Right kidney (tissue), 1 donor: ENCODE results near the gene LMO1.

Experiments
- DNase-seq: peaks from one replicate; pipeline ENCODE4 v3.0.0-alpha.2; 2016

LMO1 gene

DNA sequence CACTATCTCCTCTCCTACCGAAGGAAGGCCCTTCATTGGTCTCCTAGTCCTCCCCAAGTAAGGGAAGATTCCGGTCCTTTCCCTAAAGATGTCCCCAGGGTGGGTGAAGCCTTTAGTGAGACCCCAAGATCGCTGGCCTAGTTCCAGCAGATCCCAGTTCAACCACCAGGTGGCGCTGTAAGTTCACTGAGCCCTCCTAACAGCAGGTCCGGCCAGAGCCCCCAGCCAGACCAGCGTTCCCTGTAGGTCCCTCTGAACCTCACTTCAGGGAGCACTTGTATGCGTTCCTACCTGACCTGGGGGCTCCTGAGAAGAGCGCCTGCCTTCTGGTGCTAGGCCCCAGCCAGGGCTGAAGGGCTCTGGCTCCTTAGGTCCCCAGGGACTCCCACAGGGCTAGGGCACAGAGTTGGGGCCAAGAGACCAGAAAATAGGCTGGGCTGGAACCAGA is 38.1 kb downstream of the LMO1 start:
- DNase-seq, result peak; percentile 67

DNA sequence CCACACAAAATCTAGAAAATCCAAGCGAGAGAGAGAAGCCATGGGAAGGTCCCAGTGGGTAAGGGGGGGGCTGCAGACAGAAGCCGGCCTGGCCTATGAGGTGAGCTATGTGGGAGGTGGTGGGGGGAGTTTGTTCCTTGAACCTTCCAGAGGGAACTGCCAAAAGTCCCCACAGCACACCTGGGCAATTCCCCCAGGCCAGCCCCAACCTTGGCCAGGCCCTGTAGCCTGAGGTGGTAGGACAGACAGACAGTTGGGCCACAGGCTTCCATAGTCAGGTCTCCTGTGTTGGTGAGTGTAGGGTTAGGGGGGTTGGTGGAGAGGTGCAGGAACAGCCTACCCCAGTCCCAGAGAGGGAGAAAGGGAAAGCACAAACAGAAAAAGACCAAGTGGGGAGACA is 39.0 kb downstream of the LMO1 start:
- DNase-seq, result no peak

DNA sequence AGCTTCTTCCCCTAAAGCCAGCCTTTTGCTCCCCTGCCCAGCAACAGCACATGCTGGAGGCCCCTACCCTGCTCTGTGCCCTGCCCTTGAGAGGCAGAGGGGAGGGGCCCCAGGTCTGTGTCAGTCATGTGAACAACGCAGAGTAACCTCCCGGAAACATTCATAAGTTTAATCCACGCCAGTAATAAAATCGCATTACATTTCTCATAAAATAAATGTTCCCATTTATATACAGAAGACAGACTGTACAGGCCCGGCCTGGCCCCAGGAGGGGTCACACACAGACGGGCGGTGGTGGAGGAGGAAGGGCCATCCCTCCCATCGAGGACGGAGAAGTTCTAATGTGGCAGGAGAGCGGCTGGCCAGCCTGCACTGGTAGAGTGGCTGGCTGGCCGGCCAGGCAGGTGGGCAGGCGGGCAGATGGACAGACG is 39.5 kb downstream of the LMO1 start:
- no peak for DNase-seq

DNA sequence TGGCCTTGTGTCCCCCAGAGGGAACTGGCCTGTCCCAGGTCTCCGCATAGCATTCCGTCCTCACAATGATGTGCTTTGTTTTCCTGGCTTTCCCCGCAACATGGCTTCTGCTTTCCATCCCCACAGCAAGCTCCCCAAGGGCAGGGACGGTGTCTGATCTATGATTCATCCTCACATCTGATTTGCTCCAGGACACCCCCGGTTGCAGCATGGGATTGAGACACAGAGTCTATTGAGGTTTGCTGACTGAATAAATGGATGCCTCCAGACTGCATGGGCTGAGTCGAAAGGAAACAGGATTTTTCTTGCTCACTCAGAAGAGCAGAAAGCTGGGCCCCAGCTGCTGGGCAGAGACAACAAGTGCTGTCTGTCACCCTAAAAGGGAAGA is 40.2 kb downstream of the LMO1 start:
- DNase-seq, result no peak

DNA sequence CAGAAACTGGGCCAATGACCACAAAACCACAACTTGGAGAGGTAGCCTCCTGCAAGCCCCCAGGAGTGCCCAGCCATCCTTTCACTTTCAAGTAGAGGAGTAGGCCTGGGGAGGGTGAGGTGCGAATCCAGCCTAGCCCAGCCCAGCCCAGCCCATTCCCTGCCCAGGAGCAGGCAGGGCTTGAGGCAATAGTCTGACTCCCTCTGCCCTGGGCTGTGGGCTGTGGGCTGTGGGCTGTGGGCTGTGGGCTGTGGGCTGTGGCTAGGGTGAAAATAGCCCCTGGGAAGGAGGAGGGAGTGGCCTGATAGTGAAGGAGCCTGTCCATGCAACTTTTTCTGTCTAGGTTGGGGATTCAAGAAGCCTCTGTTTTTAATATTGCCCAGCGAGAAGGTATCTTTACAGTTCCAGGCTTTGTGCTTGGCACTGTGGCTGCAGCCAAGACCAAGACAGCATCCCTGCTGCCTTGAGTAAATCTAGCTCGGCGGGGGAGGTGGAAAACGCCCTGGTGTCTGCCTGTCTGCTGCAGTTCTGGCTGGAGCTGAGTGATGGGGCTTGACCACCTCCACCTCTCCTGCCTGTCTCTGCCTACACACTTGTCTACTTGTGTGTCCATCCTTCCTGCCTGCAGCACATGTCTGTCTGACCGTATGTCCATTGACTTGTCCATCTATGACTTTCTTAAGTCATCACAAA is 40.7 kb downstream of the LMO1 start:
- no peak for DNase-seq

DNA sequence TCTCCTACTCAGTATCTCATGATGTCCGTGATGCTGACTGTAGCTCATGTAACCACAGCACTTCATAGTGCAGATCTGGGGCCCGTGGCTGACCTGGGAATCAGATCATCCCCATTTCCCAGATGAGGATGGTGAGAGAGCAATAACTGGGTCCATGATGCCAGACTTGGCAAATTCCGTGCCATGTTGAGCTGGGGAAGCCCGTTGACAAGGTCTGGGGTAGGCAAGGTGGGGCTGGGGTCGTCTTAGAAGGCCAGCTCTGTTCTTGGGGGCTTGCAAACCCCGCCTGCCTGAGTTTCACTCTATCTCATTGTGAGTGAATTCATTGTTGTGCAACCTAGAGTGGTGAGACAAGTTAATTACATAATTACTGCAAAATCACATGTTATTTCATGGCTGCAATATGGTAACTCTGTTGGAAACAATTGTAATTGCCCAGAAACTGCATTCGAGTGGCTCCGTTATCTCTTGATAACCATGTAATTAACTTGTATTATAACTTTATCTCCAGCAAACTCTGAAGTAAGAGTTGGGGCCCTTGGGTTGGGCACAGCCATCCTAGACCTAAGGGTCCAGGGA is 41.7 kb downstream of the LMO1 start:
- no peak for DNase-seq

DNA sequence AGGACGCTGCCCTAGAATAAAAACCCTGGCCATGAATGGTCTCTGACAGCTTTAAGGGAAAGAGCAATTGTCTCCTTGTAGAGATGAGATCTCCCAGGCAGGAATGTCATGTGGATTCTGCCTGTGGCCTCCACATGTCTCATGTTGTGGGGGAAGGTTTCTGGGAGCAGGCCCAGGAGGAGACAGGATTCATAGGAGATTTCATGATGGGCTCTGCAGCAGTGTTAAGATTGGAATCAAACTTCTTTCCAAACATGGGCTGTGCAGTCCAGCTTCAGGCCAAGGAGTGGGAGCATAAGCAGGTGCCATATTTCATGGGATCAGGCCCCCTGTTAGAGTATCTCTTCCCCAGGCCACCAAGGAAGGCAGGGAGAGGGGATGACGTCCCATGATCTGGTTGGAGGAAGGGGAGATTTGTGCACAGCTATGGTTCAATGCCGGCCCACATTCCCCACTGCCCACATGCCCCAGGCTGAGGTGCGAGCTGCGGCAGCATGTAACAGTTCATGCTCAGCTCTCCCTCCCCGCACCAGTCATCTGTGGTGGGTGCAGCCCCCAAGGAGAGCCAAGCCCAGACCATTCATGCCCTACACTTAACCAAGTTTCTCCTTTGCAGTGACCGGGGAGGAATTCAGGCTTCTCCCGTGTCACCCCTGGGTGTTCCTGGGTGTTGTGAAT is 42.5 kb downstream of the LMO1 start:
- no peak for DNase-seq

DNA sequence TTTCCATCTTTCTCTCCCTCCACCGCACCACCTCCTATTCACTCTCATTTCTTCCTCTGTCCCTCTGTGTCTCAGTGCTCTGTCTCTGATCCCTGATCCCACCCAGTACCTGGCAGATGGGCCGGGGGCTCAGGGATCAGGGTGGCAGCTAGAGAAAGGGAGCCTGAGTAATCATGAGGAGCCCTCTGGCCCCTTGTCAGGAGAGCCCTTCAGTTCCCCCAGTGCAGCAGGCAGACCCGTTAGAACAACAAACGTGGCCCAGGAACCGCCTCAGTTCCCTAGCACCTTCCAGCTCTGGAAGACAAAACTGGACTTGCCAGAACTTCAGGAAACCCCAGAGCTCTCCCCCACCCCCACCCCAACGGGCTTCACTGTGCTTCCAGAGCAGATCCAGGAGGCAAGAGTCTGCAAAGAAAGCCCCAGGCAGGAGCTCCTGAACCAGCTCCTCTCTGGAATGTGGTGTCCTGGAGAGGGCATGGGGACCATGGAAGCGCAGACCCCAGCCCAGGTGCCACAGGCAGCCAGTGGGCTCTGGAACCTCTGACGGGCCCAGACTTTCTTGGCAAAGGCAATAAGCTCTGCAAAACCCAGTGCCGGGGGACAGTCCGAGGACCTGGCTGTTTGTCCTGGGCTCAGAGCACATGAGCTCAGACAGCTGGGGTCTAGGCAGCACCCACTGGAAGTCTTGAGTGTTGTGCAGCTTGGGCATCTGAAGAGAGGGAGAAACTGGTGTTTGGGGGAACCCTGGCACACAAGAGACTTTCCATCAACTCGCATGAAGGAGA is 43.2 kb downstream of the LMO1 start:
- DNase-seq, result no peak

DNA sequence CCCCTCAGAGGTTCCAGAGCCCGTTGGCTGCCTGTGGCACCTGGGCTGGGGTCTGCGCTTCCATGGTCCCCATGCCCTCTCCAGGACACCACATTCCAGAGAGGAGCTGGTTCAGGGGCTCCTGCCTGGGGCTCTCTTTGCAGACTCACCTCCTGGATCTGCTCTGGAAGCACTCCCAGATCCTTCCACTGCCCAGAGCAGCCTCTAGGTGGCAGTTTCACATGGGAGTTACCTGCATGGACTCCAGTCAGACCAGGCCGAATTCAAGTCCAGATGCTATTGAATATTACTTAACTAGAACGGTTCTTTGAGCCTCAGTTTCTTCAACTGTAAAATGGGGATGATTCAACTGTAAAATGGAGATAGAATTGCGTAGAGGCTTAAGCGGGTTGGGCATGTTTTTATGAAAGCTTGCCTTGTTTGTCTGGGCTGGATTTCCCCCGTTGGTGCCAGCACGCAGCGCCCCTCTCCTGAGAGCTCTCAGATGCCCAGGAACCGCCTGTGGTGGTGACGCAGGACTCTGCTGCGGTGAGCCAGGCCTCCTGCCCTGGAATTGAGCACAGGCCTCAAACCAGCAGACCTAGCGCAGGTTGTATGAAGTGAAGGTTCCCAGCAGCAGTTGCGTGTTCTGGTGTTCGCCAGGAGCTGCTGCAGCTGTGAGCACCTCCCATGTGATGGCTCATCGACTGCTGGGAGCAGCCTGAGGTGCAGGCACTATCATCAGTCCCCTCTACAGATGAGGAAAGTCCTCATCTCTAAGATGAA is 44.2 kb downstream of the LMO1 start:
- no peak for DNase-seq

DNA sequence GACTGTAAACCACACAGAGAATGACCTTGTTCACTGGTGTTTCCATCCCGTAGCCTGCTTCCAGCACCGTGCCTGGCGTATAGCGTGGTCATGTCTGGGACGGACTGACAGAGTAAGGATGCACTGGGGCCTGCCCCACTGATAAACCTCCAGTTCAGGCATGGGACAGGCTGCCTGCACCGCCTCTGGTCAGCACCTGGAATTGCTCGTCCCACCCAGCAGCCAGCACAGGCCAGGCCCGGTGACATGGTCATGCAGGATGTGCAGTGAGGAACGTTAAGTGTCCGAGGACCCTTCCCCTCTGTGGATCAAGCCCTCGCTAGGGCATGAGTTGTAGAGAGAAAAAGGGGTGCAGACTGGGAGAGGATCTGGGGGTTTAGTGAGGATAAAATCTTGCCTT is 44.8 kb downstream of the LMO1 start:
- no peak for DNase-seq

DNA sequence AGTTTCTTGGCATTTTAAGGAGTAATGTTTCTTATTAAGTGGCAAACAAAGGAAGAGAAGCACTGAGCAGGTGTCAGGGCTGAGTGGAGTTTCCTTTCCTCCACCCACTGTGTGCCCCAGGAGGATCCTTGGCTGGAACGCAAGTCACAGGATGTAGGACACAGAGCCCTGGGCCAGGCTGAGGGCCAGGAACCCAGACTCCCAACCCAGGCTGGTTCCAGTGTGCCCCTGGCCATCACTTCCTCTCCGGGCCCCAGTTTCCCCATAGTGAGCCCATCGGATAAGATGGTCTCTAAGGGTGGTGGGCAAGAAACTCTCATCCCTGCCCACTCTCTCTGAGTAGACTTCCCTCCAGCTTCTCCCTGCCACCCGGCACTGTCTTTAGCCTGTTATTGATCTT is 45.3 kb downstream of the LMO1 start:
- no peak for DNase-seq

DNA sequence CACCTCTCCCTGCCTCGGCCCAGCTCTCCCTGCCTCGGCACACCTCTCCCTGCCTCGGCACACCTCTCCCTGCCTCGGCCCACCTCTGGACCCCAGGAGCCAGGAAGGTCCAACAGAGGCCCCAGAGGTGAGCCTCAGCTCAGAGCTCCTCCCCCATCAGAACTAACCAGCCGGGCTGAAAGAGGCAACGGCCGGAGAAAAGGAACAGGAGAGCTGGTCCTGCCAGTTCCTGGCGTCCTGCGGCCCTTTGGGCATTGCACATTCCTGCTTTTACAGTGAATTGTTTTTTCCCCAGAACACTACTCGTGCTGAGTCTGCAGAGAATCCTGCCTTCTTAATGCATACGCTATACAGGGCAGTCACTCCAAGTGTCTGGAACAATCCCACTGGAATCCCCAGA is 45.8 kb downstream of the LMO1 start:
- no peak for DNase-seq

DNA sequence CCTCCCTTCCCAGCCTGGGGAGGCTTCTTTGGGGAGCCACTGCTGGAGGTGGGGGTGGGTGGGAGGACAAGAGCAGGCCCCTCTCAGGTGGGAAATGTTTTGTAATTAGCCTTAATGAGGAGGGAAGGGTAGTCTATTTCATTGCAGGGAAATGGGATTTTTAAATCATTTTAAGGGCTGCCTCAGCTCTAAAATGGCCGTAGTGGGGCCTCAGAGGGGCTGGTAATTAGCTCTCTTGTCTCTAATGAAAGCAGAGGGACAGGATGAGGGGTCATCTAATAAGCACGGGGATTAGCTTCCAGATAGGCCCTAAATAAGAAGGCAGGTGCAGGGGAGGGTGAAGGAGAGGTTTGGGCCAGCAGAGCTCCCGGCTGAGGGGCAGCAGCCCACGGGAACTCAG is 46.5 kb downstream of the LMO1 start:
- no peak for DNase-seq

DNA sequence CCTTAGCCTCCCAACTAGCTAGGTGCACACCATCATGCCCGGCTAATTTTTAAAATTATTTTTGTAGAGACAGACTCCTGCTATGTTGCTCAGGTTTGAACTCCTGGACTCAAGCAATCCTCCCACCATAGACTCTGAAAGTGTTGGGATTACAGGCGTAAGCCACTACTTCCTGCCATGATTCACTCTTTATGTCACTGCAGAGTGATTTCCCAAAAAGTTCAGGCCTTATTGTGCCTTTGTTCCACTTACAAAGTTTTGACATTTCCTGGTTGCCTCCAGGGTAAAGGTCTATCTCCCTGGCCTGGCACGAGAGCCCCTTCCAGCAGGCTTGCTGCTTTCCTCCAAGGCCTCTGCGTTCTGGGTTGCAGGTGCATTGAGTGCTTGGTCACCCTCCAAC is 50.3 kb downstream of the LMO1 start:
- DNase-seq, result no peak

DNA sequence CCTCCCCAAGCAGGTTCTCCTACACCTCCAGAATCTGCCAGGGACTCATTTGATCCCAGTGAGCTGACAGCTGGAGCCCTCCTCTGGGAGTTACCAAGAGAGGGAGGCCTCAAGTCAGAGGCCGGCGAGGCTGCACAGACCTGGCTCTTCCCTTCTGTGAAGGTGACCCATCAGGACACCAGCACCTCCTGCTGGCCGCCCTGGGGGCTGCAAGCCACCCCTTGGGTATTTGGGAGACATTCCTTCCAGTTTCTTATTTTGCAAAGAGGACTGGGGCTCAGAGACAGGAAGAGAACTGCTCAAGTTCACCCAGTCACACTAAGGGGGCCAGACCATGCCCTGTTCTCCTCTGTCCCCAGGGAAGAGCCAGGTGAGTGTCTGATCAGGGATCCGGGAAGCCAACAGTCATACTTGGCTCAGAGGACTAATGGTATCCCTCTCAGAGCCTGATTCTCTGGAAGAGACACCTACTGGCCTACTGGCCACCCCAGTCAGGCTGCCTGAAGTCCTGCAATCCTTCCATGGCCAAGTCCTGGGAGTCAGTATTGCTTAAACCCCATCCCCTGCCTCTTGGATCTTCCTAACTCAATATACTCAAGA is 54.4 kb downstream of the LMO1 start:
- no peak for DNase-seq

DNA sequence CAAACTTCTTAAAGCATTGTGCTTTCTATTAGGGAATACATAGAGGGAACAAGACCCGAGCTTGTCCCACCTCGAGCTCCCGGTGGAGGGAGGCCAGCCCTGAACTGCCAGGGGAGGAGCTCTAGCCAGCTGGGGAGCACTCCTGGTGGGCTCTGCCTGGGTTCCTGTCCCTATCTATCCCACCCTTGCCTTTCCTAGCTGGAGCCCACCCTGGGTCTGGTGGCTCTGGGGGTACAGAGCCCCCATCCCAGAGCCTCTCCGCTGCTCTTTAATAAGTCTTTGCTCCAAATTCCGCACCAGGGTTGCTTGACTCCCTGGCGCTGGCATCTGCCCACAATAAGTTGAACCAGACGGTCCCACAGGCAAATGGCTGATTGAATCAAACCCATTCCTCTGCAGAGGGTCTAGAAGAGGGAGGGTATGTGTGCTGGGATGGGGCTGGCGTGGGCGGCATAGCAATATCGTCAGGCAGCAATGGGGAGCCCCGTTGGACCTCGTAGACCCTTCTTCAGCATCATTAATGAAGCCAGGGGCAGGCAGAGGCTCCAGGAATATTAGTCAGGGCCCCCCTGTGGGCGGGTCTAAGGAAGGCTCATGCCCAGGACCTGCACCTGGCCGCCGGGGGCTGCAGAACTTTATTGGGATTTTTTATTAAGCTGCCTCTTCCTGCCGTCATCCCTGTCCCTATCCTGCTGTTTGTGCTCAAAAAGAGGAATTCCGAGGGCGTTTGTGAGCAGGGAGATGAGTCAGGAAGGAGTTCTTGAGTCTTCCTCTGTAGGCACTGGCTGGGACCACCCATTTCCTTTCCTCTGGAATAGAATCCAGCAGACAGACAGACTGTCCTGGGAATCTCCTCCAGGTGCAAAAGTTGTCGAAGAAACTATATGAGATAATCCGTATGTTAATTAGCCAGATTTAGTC is 56.3 kb downstream of the LMO1 start:
- DNase-seq, result no peak

DNA sequence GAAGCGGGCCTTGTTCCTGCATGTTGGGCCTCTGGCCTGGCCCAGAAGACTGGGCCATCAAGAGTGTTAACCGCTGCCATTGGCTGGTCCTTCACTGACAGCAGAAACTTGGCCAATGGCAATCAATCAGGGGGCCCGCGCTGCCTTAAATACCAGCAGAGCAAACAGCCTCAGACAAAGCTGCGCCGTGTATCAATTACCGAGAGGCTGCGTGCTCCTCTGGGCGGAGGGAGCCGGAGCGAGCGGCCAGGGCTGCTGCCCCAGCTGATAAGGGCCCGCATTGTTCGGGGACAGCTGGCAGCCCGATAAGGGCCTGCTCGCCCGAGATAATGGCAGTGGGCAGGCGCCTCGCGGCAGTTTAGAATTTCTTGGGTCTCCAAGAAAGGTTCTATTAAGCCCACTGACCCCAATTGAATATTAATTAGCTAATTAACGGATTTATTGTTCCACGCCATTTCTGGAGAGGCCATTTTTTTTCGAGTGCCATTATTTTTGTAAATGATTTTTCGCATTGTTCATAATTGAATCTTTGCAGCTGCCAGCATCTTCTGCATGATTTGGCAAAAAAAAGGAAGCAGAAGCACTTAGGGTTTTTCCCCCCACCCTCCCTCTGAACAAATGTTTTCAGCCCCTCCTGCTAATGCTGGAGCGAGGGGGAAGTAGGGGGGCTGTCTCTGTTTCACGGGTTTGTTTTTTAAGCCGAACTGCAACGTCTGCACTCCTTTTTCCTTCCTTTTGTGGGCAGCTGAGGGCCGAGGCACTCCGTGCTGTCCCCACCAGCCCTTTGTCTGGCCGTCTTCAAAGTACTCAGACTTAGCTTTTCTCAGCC is 57.2 kb downstream of the LMO1 start:
- peak; percentile 33 for DNase-seq

DNA sequence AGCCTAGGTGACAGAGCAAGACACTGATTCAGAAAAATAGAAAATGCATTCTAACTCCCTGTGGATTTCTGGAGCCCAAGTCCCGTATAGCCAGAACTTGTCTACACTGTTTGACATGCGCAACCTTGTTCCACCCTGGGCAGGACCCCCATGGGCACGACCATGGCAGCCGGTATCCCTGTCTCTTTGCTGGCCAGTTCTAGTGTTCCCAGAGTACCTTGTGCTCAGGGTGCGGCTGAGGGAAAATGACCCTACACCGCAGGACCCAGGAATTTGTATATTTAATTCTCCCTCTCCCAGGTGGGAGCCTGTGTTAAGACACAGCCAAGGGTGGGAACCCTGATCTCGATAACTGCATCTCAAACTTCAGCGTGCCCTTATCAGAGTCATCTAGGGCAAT is 58.1 kb downstream of the LMO1 start:
- no peak for DNase-seq

DNA sequence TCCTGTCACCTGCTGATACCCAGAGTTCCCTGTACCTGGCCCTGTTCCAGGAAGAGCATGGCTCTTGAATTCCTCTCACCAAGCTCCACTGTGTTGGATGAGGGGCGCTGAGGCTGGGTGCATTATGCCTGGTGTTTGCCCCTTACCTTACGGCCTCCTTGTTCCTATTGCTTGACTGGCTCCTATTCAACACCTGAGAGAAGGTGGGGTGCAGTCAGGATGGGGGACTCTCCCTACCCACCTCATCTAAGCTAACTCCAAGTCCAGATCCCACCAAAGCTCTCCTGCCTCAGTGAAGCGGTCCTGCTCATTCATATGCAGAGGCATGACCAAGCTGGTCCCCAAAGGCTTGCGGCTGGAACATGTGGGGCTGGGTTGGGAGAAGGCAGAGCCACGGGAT is 59.1 kb downstream of the LMO1 start:
- no peak for DNase-seq

DNA sequence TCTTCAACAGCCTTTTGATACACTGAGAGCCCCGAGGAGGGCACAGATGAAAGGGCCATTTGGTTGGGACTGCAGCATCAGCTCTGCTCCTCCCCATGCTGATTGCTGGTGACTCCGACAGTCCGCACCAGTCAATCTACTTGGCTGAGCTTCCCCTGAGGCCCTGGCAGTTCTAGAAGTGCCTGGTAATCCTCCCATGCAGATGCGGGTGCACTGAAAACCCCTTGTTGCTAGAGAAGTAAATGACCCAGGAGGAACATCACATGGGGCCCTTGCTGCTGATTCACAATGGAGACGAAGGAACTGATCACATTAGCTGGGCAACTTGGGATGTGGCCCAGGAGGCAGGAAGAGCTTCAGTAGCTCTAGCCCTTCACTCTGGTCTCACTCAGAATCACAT is 59.7 kb downstream of the LMO1 start:
- DNase-seq, result no peak
